Measurements from ENCODE around the gene DYSF.

DNA sequence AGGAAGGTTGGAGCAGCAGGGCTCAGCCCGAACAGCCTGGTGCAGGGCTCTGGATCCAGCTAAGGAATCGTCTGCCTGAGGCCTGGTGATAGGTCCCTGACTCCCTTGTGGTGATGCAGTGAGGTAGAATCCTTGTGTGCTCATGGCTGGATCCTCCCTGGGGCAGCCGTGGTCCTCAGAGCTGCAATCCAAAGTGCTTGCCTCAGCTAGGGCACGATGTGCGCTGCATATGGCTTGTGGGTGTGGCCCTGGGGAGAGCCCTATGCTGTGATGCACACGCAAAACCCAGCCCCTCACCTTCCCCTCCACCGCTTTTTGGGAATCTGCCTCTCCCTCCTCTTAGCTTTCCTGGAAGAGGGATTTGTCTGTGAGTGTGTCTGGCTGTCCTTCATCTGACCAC is 142.2 kb downstream of the DYSF start:
- TF ChIP-seq, protein P1, sequence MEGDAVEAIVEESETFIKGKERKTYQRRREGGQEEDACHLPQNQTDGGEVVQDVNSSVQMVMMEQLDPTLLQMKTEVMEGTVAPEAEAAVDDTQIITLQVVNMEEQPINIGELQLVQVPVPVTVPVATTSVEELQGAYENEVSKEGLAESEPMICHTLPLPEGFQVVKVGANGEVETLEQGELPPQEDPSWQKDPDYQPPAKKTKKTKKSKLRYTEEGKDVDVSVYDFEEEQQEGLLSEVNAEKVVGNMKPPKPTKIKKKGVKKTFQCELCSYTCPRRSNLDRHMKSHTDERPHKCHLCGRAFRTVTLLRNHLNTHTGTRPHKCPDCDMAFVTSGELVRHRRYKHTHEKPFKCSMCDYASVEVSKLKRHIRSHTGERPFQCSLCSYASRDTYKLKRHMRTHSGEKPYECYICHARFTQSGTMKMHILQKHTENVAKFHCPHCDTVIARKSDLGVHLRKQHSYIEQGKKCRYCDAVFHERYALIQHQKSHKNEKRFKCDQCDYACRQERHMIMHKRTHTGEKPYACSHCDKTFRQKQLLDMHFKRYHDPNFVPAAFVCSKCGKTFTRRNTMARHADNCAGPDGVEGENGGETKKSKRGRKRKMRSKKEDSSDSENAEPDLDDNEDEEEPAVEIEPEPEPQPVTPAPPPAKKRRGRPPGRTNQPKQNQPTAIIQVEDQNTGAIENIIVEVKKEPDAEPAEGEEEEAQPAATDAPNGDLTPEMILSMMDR (IDR thresholded peaks at IDR 0.05; ENCODE audit: low read length), result no peak
- no peak for TF ChIP-seq EZH2 (optimal IDR thresholded peaks at IDR 0.05; ENCODE audit: low read depth, low read length)
